ENCODE data around the gene GPD1L. TPM values are rescaled to one million over a fixed set of nuclear protein-coding genes. Genes with fewer than 3 reads are reported as not detected.

GPD1L gene
- total and polyA plus RNA-seq, 2 of the 4 experiments (the other 2 are of a cell fraction): 3.9 to 7.9 TPM

DNA sequence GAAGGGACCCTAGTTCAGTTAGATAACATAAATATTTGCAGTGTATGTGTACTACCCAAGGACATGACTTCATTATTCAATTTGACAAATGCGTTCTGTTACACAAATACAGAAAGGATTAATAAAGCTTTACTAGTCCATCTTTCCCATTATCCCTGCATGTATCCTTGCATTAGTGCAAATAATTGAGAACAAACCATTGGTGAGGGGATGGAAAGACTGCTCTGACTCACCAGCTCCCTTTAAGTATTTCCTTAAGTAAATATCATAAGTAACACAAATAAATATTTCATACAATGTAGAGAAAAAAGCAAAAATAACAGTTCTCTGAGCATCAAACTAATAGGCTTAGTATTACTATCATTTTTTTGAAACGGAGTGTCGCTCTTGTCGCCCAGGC lies 1.9 kb upstream of the GPD1L start:
- no peaks in the 10 kb centered on the region for H4K20me1 ChIP-seq (ENCODE audit: insufficient read depth, low read length)
- H2BK5ac ChIP-seq (ENCODE audit: low read depth, low read length, poor library complexity, severe bottlenecking): no peak overlapping the region
- H4K91ac ChIP-seq (ENCODE audit: insufficient read depth, low read depth, low read length): no peak overlapping the region
- intact Hi-C loops (cut with micrococcal nuclease): no loop called here
- no peak overlapping the region for H2BK120ac ChIP-seq (ENCODE audit: low read depth, low read length)
- in situ Hi-C loops (cut with MboI; ENCODE audit: low sequenced_read_pairs): no loop called here
- peak; percentile 27 for DNase-seq
- ATAC-seq (ENCODE audit: low read depth): no peak
- dilution Hi-C loops (cut with HindIII; ENCODE audit: low sequenced_read_pairs, unreplicated experiment): no loop called here
- H3K18ac ChIP-seq (ENCODE audit: low read depth, low read length): no peak overlapping the region
- no peak overlapping the region for H3K9ac ChIP-seq (ENCODE audit: low read depth, low read length)
- no peak overlapping the region for H2AK5ac ChIP-seq (ENCODE audit: low read depth, low read length)
- H3K27ac ChIP-seq (ENCODE audit: insufficient read depth, low read length): no peak overlapping the region
- BruUV-seq (replicated peaks): no TSS peak
- H3K79me1 ChIP-seq (ENCODE audit: low read depth in 1 of 2, low read length in 2 of 2): peaks cover 0 to 5% of the 10 kb centered on the region in 2 experiments; a peak in 1 of 4 replicates
- WGBS, 2 experiments (ENCODE audit: extremely low coverage in 2 of 2, insufficient read length in 1 of 2): no CpG with 5 or more reads among the region's 4 CpGs
- TF ChIP-seq CHD1 (IDR thresholded peaks at IDR 0.05; ENCODE audit: low read depth, low read length): no peak
- no peak for TF ChIP-seq CTCF (conservative IDR thresholded peaks at IDR 0.05; ENCODE audit: low read depth, low read length)
- TF ChIP-seq, protein P1, sequence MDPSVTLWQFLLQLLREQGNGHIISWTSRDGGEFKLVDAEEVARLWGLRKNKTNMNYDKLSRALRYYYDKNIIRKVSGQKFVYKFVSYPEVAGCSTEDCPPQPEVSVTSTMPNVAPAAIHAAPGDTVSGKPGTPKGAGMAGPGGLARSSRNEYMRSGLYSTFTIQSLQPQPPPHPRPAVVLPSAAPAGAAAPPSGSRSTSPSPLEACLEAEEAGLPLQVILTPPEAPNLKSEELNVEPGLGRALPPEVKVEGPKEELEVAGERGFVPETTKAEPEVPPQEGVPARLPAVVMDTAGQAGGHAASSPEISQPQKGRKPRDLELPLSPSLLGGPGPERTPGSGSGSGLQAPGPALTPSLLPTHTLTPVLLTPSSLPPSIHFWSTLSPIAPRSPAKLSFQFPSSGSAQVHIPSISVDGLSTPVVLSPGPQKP (IDR thresholded peaks at IDR 0.05; ENCODE audit: borderline replicate concordance, low read depth, low read length): no peak
- TF ChIP-seq NFE2L2 (IDR thresholded peaks at IDR 0.05; ENCODE audit: low read depth, low read length): no peak
- no peak for TF ChIP-seq MAFK (IDR thresholded peaks at IDR 0.05; ENCODE audit: low read depth, low read length)
- TF ChIP-seq SMC3 (IDR thresholded peaks at IDR 0.05; ENCODE audit: low read depth, low read length): no peak
- no peak for TF ChIP-seq BHLHE40 (IDR thresholded peaks at IDR 0.05; ENCODE audit: low read depth, low read length)
- TF ChIP-seq CEBPB (IDR thresholded peaks at IDR 0.05; ENCODE audit: low read depth, low read length): no peak
- H3K23ac ChIP-seq (ENCODE audit: low read depth, low read length): no peak overlapping the region
- H3K4me2 ChIP-seq (ENCODE audit: low read depth, low read length): no peak overlapping the region
- ChIA-PET CTCF (interaction anchor here (0.6 kb wide), 1 partner anchor 603 kb away, joined by 3 read pairs; no protein-coding TSS in a partner anchor), POLR2A (ENCODE audit: unreplicated experiment) (no interaction called here)
- no peak overlapping the region for H2AK9ac ChIP-seq (replicated peaks; ENCODE audit: low read depth, low read length, poor library complexity)
- peaks cover 13% of the 10 kb centered on the region for H3K9me3 ChIP-seq (ENCODE audit: control insufficient read depth, insufficient read depth, low read length)
- no peak overlapping the region for H3K14ac ChIP-seq (replicated peaks; ENCODE audit: low read depth, low read length)
- peaks cover 7% of the 10 kb centered on the region for H3K4me1 ChIP-seq (ENCODE audit: control insufficient read depth, insufficient read depth, low read length)
- no peak overlapping the region for H2AFZ ChIP-seq (replicated peaks; ENCODE audit: low read length, poor library complexity)
- no peaks in the 10 kb centered on the region for H3K36me3 ChIP-seq (ENCODE audit: control insufficient read depth, insufficient read depth, low read length)
- H2BK15ac ChIP-seq (ENCODE audit: low read depth, low read length): no peak overlapping the region
- H2BK20ac ChIP-seq (ENCODE audit: low read depth, low read length): no peak overlapping the region
- no peak overlapping the region for H4K8ac ChIP-seq (ENCODE audit: low read depth in 2 of 2, low read length in 2 of 2)
- no peaks in the 10 kb centered on the region for H3K9me1 ChIP-seq (ENCODE audit: insufficient read depth, low read length)
- no peak overlapping the region for H3K4me3 ChIP-seq (ENCODE audit: insufficient read depth, low read depth, low read length)
- no peak overlapping the region for H3K4ac ChIP-seq (ENCODE audit: low read depth, low read length)
- no peak overlapping the region for H4K5ac ChIP-seq (ENCODE audit: low read depth, low read length)
- H3K27me3 ChIP-seq (ENCODE audit: control insufficient read depth, insufficient read depth, low read length): no peaks in the 10 kb centered on the region
- H3K56ac ChIP-seq (ENCODE audit: extremely low read depth, insufficient read depth, low read length): no peak overlapping the region
